Prostate gland (tissue), 2 donors: Measurements from ENCODE around the gene GLT1D1.

Experiments
- CTCF ChIP-seq, 4 experiments: fragments of 200-600 bp in 2 of 4; fragments of 450-650 bp in 2 of 4; sonication (generic) in 2 of 4; IDR thresholded peaks; 1 replicate in 3 of 4; 2 replicates in 1 of 4; pipeline ENCODE4 v1.5.1; 2016 to 2019; ENCODE audit warnings: antibody characterized with exemption in 4 of 4, mild to moderate bottlenecking in 2 of 4, moderate library complexity in 2 of 4
- POLR2A ChIP-seq: fragments of 450-650 bp; IDR thresholded peaks from one replicate; pipeline ENCODE4 v1.6.1; 2016; ENCODE audit warnings: antibody characterized with exemption, mild to moderate bottlenecking

- no peak for TF ChIP-seq CTCF (IDR thresholded peaks at IDR 0.05)
- TF ChIP-seq POLR2A: no peak
Measured at GRCh38 chr12:128813883-128814282, 39.4 kb upstream of the GLT1D1 start.
